Transverse colon (tissue), 4 donors: Measurements from ENCODE around the gene VTI1A. TPM values are rescaled to one million over a fixed set of nuclear protein-coding genes. Genes with fewer than 3 reads are reported as not detected.

Source experiments
- DNase-seq: peaks from one replicate; pipeline ENCODE4 v3.0.0-alpha.2; 2019
- H3K27ac ChIP-seq, 4 donors: fragments of 200-600 bp; sonication (generic); 2 replicates each; pipeline ENCODE4 v1.5.1; 2016 to 2018; ENCODE audit warnings: inconsistent platforms in 4 of 4
- H3K27me3 ChIP-seq: fragments of 200-600 bp; sonication (generic); 2 replicates; pipeline ENCODE4 v1.5.1; 2017; ENCODE audit warnings: inconsistent platforms
- H3K36me3 ChIP-seq, 4 donors: fragments of 200-600 bp; sonication (generic); 2 replicates each; pipeline ENCODE4 v1.5.1; 2017 to 2019; ENCODE audit warnings: inconsistent platforms in 4 of 4
- H3K4me1 ChIP-seq, 4 donors: fragments of 200-600 bp; sonication (generic); 2 replicates each; pipeline ENCODE4 v1.5.1; 2017 to 2020; ENCODE audit warnings: inconsistent platforms in 4 of 4
- H3K4me3 ChIP-seq, 4 donors: fragments of 200-600 bp; sonication (generic); 1 replicate in 1 of 4; 2 replicates in 3 of 4; pipeline versions ENCODE4 v1.5.1 to v1.6.1; 2017 to 2019; ENCODE audit warnings: inconsistent platforms in 4 of 4
- H3K9me3 ChIP-seq, 2 donors: fragments of 200-600 bp; sonication (generic); 2 replicates each; pipeline ENCODE4 v1.5.1; 2017 to 2019; ENCODE audit warnings: inconsistent platforms in 2 of 2
- EP300 ChIP-seq: sonication (generic); formaldehyde crosslinking; IDR thresholded peaks from one replicate; pipeline ENCODE4 v1.6.1; 2017; ENCODE audit warnings: antibody characterized with exemption, low read depth
- POLR2A ChIP-seq: fragments of 450-650 bp; IDR thresholded peaks from one replicate; pipeline ENCODE4 v1.6.1; 2016; ENCODE audit warnings: antibody characterized with exemption, mild to moderate bottlenecking, moderate library complexity
- POLR2AphosphoS5 ChIP-seq, 3 donors: sonication (generic); formaldehyde crosslinking; IDR thresholded peaks; one replicate each; pipeline ENCODE4 v1.6.1; 2016; ENCODE audit warnings: antibody characterized with exemption in 3 of 3
- WGBS, 2 donors: methylation state at CpG; one replicate each; pipeline ENCODE4 v1.1.5; 2018; ENCODE audit warnings: low coverage in 1 of 2; 5-methylcytosine and 5-hydroxymethylcytosine counted together
- in situ Hi-C, 4 donors: fragments of 200-750 bp; cut with MboI; loops; one replicate each; pipeline versions ENCODE4 v1.15.0 to v1.15.1; 2017; ENCODE audit warnings: low sequenced_read_pairs in 3 of 4, low pct_ligation_motif_present in 1 of 4, low pct_unique_long_range_greater_than_20kb in 1 of 4
- intact Hi-C: fragments of 100-400 bp; cut with DNase I; formaldehyde crosslinking; loops from one replicate; pipeline ENCODE4 v1.15.1; 2023; ENCODE audit warnings: low total_unique reads
- total RNA-seq, 4 donors: library from RNA; depleted of rRNA; stranded (reverse); fragments of >200 nt; gene quantifications; one replicate each; pipeline ENCODE4 v1.1.0, GENCODE V29; 2016
- TF ChIP-seq, protein P1 (sequence below), 5 experiments: fragments of 200-600 bp in 3 of 5; fragments of 450-650 bp in 2 of 5; sonication (generic) in 3 of 5; IDR thresholded peaks; 1 replicate in 2 of 5; 2 replicates in 3 of 5; pipeline ENCODE4 v1.5.1; 2016 to 2017; ENCODE audit warnings: antibody characterized with exemption in 5 of 5, inconsistent platforms in 3 of 5, mild to moderate bottlenecking in 2 of 5, moderate library complexity in 1 of 5

Gene VTI1A
- total RNA-seq, 4 donors from 2014 or later = 65.8 to 211 (median 149) TPM

DNA sequence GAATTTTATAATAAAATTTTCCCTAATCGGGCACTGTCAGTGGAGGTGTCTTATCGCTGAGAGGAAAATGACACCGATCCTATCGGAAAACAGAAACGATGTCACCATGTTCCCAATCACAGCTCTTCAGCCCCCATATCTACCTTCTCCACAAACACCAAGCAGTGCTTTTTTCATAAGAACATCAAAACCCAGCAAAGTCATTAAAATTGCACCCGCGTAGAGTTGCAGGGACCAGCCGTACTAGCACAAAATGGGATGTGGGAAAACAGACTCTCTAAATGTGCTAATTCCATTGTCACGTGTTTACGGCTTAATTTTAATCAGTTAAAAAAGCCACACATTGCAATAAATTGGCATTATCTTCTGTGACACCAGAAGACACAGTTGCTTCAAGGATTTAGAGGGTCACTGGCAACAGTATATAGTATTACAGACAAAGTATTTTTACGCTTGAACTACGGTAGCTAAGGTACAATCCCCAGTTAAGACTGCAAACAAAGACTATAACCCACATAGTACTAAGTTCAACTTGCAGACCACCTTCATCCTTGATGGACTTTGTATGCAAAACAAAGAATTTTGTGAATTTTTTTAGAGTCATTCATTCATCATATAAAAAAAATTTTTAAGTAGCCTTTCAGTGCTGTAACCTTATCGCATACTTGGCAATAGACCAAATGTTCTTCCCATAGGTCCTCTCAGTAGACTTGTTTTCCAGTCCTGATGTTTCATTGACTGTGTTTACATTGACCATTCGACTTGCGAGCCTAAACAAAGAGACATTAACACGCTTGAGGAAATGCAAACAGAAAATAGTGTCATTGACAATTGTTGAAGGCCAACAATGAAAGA lies 116.0 kb downstream of the VTI1A start:
- Histone ChIP-seq H3K4me3 (no peak overlapping the region), H3K9me3 (no peaks in the 10 kb centered on the region), H3K27me3 (no peaks in the 10 kb centered on the region), H3K36me3 (no peaks in the 10 kb centered on the region), H3K27ac (no peak overlapping the region), H3K4me1 (peaks cover 0 to 13% (median 2%) of the 10 kb centered on the region in 4 donors)
- WGBS, 2 donors = 87 to 93% methylated on average over 16 of the region's 16 CpGs
- DNase-seq = no peak
- intact Hi-C loops = no loop called here
- TF ChIP-seq EP300 (no peak), POLR2A (no peak), POLR2AphosphoS5 (IDR thresholded peaks at IDR 0.05) (no peak)
- TF ChIP-seq, protein P1, sequence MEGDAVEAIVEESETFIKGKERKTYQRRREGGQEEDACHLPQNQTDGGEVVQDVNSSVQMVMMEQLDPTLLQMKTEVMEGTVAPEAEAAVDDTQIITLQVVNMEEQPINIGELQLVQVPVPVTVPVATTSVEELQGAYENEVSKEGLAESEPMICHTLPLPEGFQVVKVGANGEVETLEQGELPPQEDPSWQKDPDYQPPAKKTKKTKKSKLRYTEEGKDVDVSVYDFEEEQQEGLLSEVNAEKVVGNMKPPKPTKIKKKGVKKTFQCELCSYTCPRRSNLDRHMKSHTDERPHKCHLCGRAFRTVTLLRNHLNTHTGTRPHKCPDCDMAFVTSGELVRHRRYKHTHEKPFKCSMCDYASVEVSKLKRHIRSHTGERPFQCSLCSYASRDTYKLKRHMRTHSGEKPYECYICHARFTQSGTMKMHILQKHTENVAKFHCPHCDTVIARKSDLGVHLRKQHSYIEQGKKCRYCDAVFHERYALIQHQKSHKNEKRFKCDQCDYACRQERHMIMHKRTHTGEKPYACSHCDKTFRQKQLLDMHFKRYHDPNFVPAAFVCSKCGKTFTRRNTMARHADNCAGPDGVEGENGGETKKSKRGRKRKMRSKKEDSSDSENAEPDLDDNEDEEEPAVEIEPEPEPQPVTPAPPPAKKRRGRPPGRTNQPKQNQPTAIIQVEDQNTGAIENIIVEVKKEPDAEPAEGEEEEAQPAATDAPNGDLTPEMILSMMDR (IDR thresholded peaks at IDR 0.05) = no peak
- in situ Hi-C loops = loop anchor here (25.0 kb wide), 2 partner anchors 549 to 824 kb away; no protein-coding TSS in a partner anchor

GRCh38 chr10:112564337-112564736 lies 117.3 kb downstream of the VTI1A start:
- H3K36me3 ChIP-seq = no peaks in the 10 kb centered on the region
- peak overlapping the region in 1 of 4 donors; percentile 1 for H3K27ac ChIP-seq
- H3K9me3 ChIP-seq = no peaks in the 10 kb centered on the region
- peaks cover 0 to 13% (median 2%) of the 10 kb centered on the region in 4 donors for H3K4me1 ChIP-seq
- H3K27me3 ChIP-seq = no peaks in the 10 kb centered on the region
- TF ChIP-seq, protein P1 (IDR thresholded peaks at IDR 0.05) = no peak
- H3K4me3 ChIP-seq = no peak overlapping the region
- 58 to 60% methylated on average over 2 of the region's 2 CpGs for WGBS, 2 donors
- DNase-seq = no peak
- in situ Hi-C loops = loop anchor here (25.0 kb wide), 2 partner anchors 548 to 823 kb away; no protein-coding TSS in a partner anchor
- intact Hi-C loops = no loop called here

- Histone ChIP-seq H3K27me3 (no peaks in the 10 kb centered on the region), H3K9me3 (no peaks in the 10 kb centered on the region), H3K27ac (no peak overlapping the region), H3K36me3 (peaks cover 0 to 1% (median 0%) of the 10 kb centered on the region in 4 donors), H3K4me3 (no peak overlapping the region), H3K4me1 (peaks cover 0 to 13% (median 2%) of the 10 kb centered on the region in 4 donors)
- TF ChIP-seq EP300 (no peak), POLR2A (no peak)
- TF ChIP-seq, protein P1 (IDR thresholded peaks at IDR 0.05) = peak; percentile 55 to 85 (median 68)
- DNase-seq = peak; percentile 32
- WGBS, 2 donors = 47 to 56% methylated on average over 4 of the region's 4 CpGs
- intact Hi-C loops = no loop called here
- in situ Hi-C loops = loop anchor here (25.0 kb wide), 2 partner anchors 547 to 822 kb away; no protein-coding TSS in a partner anchor
Observed at GRCh38 chr10:112565434-112566053, 118.5 kb downstream of the VTI1A start.

GRCh38 chr10:112570585-112570984 lies 123.6 kb downstream of the VTI1A start:
- 98 to 100% methylated on average over 3 of the region's 3 CpGs for WGBS, 2 donors
- no peak for DNase-seq
- intact Hi-C loops = no loop called here
- Histone ChIP-seq H3K27ac (no peak overlapping the region), H3K9me3 (no peaks in the 10 kb centered on the region), H3K27me3 (no peaks in the 10 kb centered on the region), H3K4me3 (no peak overlapping the region), H3K36me3 (peaks cover 0 to 1% (median 0%) of the 10 kb centered on the region in 4 donors), H3K4me1 (no peaks in the 10 kb centered on the region)
- TF ChIP-seq, protein P1 (IDR thresholded peaks at IDR 0.05) = no peak
- TF ChIP-seq POLR2A (no peak), EP300 (no peak), POLR2AphosphoS5 (IDR thresholded peaks at IDR 0.05) (no peak)
- in situ Hi-C loops = loop anchor here (25.0 kb wide), 2 partner anchors 542 to 817 kb away; no protein-coding TSS in a partner anchor
